22Rv1 (cell line): ENCODE results near the gene ABTB2.
A peak's percentile ranks its signal among the peaks of the same experiment; 100 is the strongest.

Experiments used
- CTCF ChIP-seq: fragments of 450-650 bp; IDR thresholded peaks from 2 replicates; pipeline ENCODE4 v1.5.1; 2017; ENCODE audit warnings: mild to moderate bottlenecking
- ZFX ChIP-seq: fragments of 450-650 bp; IDR thresholded peaks from 2 replicates; pipeline ENCODE4 v1.6.1; 2017; ENCODE audit warnings: antibody characterized with exemption, borderline replicate concordance

GRCh38 chr11:34358728-34359547, 1.1 kb upstream of the ABTB2 start:
- peak; percentile 91 for TF ChIP-seq CTCF
- no peak for TF ChIP-seq ZFX
